ENCODE data around the gene PRR35. TPM values are rescaled to one million over a fixed set of nuclear protein-coding genes. Genes with fewer than 3 reads are reported as not detected.

Gene PRR35
- total and polyA plus RNA-seq, 4 donors, result not detected

DNA sequence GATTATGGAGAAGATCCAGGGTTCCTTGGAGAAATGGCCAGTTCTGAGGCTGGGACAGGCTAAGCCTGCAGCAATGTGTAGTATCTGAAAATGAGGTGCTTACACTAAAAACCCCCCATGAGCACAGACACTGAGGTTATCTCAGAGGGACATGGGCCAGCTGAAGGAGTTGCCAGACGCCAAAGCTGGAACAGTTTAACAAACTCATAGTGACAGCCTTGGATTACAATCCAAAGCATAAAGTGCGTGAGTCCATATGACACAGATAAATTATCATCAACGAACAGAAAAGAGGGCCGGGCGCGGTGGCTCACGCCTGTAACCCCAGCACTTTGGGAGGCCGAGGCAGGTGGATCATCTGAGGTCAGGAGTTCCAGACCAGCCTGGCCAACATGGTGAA, 43.9 kb upstream of the PRR35 start (continued):
- no peak for TF ChIP-seq HNF4G (IDR thresholded peaks at IDR 0.05)
- no peak for TF ChIP-seq TAF1 (conservative IDR thresholded peaks at IDR 0.05)
- no peak for TF ChIP-seq FOXA1 (IDR thresholded peaks at IDR 0.05)
- TF ChIP-seq, protein P1, sequence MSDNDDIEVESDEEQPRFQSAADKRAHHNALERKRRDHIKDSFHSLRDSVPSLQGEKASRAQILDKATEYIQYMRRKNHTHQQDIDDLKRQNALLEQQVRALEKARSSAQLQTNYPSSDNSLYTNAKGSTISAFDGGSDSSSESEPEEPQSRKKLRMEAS (IDR thresholded peaks at IDR 0.05), result no peak
- TF ChIP-seq, protein P2, sequence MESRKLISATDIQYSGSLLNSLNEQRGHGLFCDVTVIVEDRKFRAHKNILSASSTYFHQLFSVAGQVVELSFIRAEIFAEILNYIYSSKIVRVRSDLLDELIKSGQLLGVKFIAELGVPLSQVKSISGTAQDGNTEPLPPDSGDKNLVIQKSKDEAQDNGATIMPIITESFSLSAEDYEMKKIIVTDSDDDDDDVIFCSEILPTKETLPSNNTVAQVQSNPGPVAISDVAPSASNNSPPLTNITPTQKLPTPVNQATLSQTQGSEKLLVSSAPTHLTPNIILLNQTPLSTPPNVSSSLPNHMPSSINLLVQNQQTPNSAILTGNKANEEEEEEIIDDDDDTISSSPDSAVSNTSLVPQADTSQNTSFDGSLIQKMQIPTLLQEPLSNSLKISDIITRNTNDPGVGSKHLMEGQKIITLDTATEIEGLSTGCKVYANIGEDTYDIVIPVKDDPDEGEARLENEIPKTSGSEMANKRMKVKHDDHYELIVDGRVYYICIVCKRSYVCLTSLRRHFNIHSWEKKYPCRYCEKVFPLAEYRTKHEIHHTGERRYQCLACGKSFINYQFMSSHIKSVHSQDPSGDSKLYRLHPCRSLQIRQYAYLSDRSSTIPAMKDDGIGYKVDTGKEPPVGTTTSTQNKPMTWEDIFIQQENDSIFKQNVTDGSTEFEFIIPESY (IDR thresholded peaks at IDR 0.05), result no peak
- TF ChIP-seq, protein P3, sequence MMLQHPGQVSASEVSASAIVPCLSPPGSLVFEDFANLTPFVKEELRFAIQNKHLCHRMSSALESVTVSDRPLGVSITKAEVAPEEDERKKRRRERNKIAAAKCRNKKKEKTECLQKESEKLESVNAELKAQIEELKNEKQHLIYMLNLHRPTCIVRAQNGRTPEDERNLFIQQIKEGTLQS (IDR thresholded peaks at IDR 0.05), result no peak

DNA sequence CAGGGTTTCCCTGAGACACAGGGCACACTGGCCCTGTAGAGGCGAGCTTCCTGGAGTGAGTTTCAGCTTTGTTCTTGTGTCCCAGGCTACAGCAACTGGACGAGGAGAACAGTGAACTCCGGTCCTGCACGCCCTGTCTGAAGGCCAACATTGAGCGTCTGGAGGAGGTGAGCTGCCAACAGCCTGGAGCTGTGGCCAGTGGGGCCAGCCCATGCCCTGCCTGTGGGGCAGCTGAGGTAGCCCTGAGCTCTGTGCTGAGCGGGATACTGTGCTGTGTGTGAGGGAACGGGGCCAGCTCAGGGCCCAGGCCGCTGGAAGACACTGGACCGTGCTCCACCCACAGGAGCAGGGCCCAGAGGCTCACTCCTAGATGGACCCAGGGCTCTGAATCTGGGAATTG, 41.3 kb upstream of the PRR35 start:
- no peak overlapping the region for H3K9ac ChIP-seq (ENCODE audit: low read depth in 1 of 2, low read length in 2 of 2)
- peaks cover 22 to 46% (median 25%) of the 10 kb centered on the region in 4 donors for H3K36me3 ChIP-seq (ENCODE audit: control insufficient read depth in 4 of 4, insufficient read depth in 3 of 4, low read depth in 1 of 4, low read length in 3 of 4)
- DNase-seq (ENCODE audit: low spot score), result no peak
- no peaks in the 10 kb centered on the region for H3K27me3 ChIP-seq (ENCODE audit: control insufficient read depth in 4 of 4, insufficient read depth in 4 of 4, low read length in 3 of 4)
- WGBS, result 83% methylated on average over 9 of the region's 9 CpGs
- no peaks in the 10 kb centered on the region for H3K9me3 ChIP-seq (ENCODE audit: control insufficient read depth in 4 of 4, low read length in 3 of 4)
- H3K4me1 ChIP-seq (ENCODE audit: control insufficient read depth in 4 of 4, insufficient read depth in 4 of 4, low read length in 3 of 4), result peaks cover 0 to 5% (median 0%) of the 10 kb centered on the region in 4 donors
- no peak overlapping the region for H3K27ac ChIP-seq (ENCODE audit: low read depth in 1 of 2, low read length in 2 of 2)
- no peak for TF ChIP-seq FOXA1 (IDR thresholded peaks at IDR 0.05)
- TF ChIP-seq, protein P4, sequence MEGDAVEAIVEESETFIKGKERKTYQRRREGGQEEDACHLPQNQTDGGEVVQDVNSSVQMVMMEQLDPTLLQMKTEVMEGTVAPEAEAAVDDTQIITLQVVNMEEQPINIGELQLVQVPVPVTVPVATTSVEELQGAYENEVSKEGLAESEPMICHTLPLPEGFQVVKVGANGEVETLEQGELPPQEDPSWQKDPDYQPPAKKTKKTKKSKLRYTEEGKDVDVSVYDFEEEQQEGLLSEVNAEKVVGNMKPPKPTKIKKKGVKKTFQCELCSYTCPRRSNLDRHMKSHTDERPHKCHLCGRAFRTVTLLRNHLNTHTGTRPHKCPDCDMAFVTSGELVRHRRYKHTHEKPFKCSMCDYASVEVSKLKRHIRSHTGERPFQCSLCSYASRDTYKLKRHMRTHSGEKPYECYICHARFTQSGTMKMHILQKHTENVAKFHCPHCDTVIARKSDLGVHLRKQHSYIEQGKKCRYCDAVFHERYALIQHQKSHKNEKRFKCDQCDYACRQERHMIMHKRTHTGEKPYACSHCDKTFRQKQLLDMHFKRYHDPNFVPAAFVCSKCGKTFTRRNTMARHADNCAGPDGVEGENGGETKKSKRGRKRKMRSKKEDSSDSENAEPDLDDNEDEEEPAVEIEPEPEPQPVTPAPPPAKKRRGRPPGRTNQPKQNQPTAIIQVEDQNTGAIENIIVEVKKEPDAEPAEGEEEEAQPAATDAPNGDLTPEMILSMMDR (IDR thresholded peaks at IDR 0.05; ENCODE audit: low read depth, low read length, missing input control), result no peak
- no peak overlapping the region for H3K4me3 ChIP-seq (ENCODE audit: low read depth in 1 of 3, low read length in 3 of 3)

DNA sequence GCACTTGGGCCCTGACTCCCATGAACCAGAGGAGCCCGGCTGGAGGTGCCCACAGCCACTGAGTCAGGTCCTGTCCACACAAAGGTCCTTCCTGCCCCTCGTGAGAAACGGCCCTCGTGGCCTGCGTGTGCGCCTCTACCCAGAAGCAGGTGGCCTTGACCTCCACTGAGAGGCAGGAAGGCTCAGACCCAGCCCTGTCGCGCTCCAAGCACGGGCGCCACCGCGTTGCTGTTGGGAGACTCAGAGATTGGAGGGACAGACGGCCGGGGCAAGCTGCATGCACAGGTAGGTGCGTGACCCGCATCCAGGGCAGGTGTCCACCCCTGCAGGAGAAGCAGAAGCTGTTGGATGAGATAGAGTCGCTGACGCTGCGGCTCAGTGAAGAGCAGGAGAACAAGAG, 40.8 kb upstream of the PRR35 start:
- Histone ChIP-seq H3K9ac (ENCODE audit: low read depth in 1 of 2, low read length in 2 of 2) (no peak overlapping the region), H3K9me3 (ENCODE audit: control insufficient read depth in 4 of 4, low read length in 3 of 4) (no peaks in the 10 kb centered on the region), H3K4me1 (ENCODE audit: control insufficient read depth in 4 of 4, insufficient read depth in 4 of 4, low read length in 3 of 4) (peaks cover 0 to 2% (median under 1%) of the 10 kb centered on the region in 4 donors), H3K36me3 (ENCODE audit: control insufficient read depth in 4 of 4, insufficient read depth in 3 of 4, low read depth in 1 of 4, low read length in 3 of 4) (peaks cover 22 to 41% (median 25%) of the 10 kb centered on the region in 4 donors), H3K27ac (ENCODE audit: low read depth in 1 of 2, low read length in 2 of 2) (no peak overlapping the region), H3K4me3 (ENCODE audit: low read depth in 1 of 3, low read length in 3 of 3) (no peak overlapping the region), H3K27me3 (ENCODE audit: control insufficient read depth in 4 of 4, insufficient read depth in 4 of 4, low read length in 3 of 4) (no peaks in the 10 kb centered on the region)
- TF ChIP-seq HNF4A (conservative IDR thresholded peaks at IDR 0.05) (no peak), GABPA (IDR thresholded peaks at IDR 0.05 in 1 of 2, conservative IDR thresholded peaks at IDR 0.05 in 1 of 2) (no peak)
- TF ChIP-seq, protein P4 (IDR thresholded peaks at IDR 0.05; ENCODE audit: low read depth, low read length, missing input control), result no peak
- no peak for DNase-seq (ENCODE audit: low spot score)
- WGBS, result 94% methylated on average over 19 of the region's 19 CpGs
